Duodenal mucosa (tissue), 2 donors: ENCODE measurements around the gene KLF5.

Source experiments
- H3K27ac ChIP-seq: one replicate; pipeline ENCODE4 v1.7.0; 2013; ENCODE audit warnings: low read depth, low read length
- H3K27me3 ChIP-seq, 2 donors: one replicate each; pipeline ENCODE4 v1.7.0; 2013; ENCODE audit warnings: low read length in 2 of 2, control low read depth in 1 of 2; ENCODE audit not compliant: insufficient read depth in 2 of 2, control insufficient read depth in 1 of 2
- H3K36me3 ChIP-seq, 2 donors: one replicate each; pipeline ENCODE4 v1.7.0; 2013; ENCODE audit warnings: low read length in 2 of 2, control low read depth in 1 of 2; ENCODE audit not compliant: insufficient read depth in 2 of 2, control insufficient read depth in 1 of 2
- H3K4me1 ChIP-seq, 2 donors: one replicate each; pipeline ENCODE4 v1.7.0; 2013; ENCODE audit warnings: low read length in 2 of 2, control low read depth in 1 of 2; ENCODE audit not compliant: insufficient read depth in 2 of 2, control insufficient read depth in 1 of 2
- H3K4me3 ChIP-seq, 2 donors: one replicate each; pipeline ENCODE4 v1.7.0; 2013; ENCODE audit warnings: low read length in 2 of 2, low read depth in 1 of 2
- H3K9ac ChIP-seq, 2 donors: one replicate each; pipeline ENCODE4 v1.7.0; 2013; ENCODE audit warnings: low read length in 2 of 2, low read depth in 1 of 2
- H3K9me3 ChIP-seq, 2 donors: one replicate each; pipeline ENCODE4 v1.7.0; 2013; ENCODE audit warnings: low read length in 2 of 2, control low read depth in 1 of 2; ENCODE audit not compliant: control insufficient read depth in 1 of 2

Gene KLF5

DNA sequence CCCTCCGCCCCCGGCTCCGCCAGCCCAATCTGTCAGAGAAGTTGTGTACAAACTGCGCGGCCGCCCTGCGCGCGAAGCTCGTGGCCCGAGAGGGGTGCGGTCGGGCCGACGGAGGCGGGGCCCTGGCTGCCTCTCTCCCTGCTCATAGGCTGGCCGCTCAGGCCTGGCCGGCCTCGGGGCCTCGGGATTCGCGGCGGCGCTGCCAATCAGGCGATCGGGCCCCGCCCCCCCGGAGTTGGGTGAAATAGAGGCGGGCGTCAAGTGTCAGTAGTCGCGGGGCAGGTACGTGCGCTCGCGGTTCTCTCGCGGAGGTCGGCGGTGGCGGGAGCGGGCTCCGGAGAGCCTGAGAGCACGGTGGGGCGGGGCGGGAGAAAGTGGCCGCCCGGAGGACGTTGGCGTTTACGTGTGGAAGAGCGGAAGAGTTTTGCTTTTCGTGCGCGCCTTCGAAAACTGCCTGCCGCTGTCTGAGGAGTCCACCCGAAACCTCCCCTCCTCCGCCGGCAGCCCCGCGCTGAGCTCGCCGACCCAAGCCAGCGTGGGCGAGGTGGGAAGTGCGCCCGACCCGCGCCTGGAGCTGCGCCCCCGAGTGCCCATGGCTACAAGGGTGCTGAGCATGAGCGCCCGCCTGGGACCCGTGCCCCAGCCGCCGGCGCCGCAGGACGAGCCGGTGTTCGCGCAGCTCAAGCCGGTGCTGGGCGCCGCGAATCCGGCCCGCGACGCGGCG, at the start of gene KLF5:
KLF5 (plus strand) TSS at position 270 of the 724 bp plus-strand sequence; CDS start at position 593, 323 bp downstream.
- Histone ChIP-seq H3K4me3 (peak within 1 kb of the TSS; percentile 81 to 84), H3K36me3 (peaks cover 15 to 26% of the 10 kb centered on the region in 2 donors), H3K9me3 (no peaks in the 10 kb centered on the region), H3K27ac (peak within 1 kb of the TSS; percentile 80), H3K4me1 (peaks cover 3 to 5% of the 10 kb centered on the region in 2 donors), H3K27me3 (no peaks in the 10 kb centered on the region), H3K9ac (peak within 1 kb of the TSS; percentile 71 to 92)

DNA sequence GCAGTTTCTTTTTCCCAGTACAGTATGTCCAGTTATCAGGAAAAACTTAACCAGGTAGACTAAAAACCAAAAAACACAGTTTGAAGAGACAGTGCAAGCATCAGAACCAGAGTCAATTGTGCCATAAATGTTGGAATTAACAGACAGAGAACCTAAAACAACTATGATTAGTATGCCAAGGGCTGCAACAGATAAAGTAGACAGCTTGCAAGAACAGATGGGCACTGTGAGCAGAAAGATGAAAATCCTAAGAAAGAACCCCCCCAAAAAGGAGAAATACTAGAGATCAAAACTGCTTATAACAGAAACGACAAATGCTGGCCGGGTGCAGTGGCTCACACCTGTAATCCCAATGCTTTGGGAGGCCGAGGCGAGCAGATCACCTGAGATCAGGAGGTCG, 47.1 kb upstream of the KLF5 start:
- H3K9me3 ChIP-seq: no peaks in the 10 kb centered on the region
- no peak overlapping the region for H3K4me3 ChIP-seq
- H3K4me1 ChIP-seq: peaks cover 8 to 9% of the 10 kb centered on the region in 2 donors
- H3K27ac ChIP-seq: no peak overlapping the region
- no peaks in the 10 kb centered on the region for H3K27me3 ChIP-seq
- no peaks in the 10 kb centered on the region for H3K36me3 ChIP-seq
- H3K9ac ChIP-seq: no peak overlapping the region

DNA sequence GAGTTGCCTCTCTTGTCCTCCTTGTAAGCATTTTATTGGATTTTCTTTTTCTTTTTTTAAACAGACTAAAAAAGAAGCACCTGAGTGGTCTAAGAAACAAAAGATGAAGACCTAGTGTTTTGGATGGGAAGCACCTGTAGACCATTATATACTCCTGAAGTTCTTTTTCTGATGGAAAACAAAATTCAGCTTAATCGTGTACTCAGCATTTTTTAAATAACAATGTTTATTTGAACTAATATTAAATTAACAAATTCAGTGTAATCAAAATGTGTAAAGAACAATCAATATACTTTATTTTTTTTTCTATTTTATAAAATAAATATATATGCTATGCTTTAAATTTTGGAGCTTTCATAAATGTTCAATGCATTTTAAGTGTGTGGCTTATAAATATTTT, 43.0 kb upstream of the KLF5 start:
- Histone ChIP-seq H3K4me3 (no peak overlapping the region), H3K36me3 (peaks cover 0 to 3% of the 10 kb centered on the region in 2 donors)

DNA sequence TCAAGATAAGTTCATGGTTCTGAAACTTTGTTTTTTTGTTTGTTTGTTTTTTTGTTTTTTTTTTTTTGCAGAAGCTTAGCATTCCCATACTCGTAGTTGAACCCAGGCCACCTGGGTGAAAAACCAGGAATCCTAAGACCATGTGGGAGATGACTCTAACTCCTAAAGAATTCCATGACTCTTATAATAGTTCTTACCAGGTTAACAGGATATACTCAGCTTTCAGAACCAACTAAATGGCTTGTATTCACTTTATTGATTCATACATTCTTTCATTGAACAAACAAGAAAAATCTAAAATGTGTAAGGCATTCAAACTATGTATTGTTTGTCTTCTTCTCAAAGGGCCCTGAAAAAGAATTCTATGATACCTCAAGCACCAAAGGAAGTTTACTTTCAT, 40.5 kb upstream of the KLF5 start:
- Histone ChIP-seq H3K27me3 (no peaks in the 10 kb centered on the region), H3K9me3 (no peaks in the 10 kb centered on the region), H3K36me3 (peaks cover 0 to 3% of the 10 kb centered on the region in 2 donors), H3K4me3 (no peak overlapping the region), H3K9ac (no peak overlapping the region), H3K27ac (no peak overlapping the region), H3K4me1 (no peaks in the 10 kb centered on the region)

More for the DNA sequence above, 43.0 kb upstream of the KLF5 start:
- no peaks in the 10 kb centered on the region for H3K27me3 ChIP-seq
- H3K4me1 ChIP-seq: no peaks in the 10 kb centered on the region
- no peak overlapping the region for H3K27ac ChIP-seq
- no peak overlapping the region for H3K9ac ChIP-seq
- no peaks in the 10 kb centered on the region for H3K9me3 ChIP-seq

DNA sequence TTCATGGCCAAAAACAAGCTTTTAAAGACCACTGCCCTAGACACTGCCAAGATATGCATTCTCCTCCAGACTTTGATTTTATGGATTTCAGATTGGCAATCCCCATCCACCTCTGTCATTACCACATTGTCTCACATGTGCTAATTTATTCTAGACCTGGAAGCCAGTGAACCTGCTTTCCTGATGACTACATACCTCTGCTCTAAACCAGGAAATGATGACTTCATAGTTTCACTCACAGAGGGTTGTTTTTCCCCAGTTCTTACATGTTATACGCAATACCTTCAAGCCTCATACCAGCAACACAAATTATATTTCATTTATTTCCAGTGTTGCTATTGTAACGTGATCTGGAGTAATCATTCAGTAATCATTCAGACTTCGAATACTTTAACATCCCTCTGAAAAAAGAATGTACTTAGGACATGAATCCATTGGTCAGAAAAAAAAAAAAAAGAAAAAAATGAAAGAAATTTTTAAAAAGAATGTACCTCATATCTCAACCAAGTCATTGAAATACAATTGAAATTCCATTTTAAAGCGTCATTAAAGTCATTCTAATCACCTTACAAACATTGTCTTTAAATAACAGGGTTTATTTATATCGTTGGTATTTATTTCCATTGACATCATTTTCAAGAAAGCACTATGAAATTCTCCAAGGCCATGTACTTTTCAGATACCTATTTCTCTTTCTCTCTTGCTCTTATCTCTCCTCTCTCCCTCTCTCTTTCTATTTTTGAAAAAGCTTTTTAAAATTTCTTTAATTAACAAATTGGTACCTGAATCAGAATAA, 33.4 kb upstream of the KLF5 start:
- no peak overlapping the region for H3K27ac ChIP-seq
- peaks cover 0 to 3% of the 10 kb centered on the region in 2 donors for H3K4me1 ChIP-seq
- H3K36me3 ChIP-seq: no peaks in the 10 kb centered on the region
- no peak overlapping the region for H3K4me3 ChIP-seq
- no peak overlapping the region for H3K9ac ChIP-seq
- no peaks in the 10 kb centered on the region for H3K27me3 ChIP-seq
- no peaks in the 10 kb centered on the region for H3K9me3 ChIP-seq

DNA sequence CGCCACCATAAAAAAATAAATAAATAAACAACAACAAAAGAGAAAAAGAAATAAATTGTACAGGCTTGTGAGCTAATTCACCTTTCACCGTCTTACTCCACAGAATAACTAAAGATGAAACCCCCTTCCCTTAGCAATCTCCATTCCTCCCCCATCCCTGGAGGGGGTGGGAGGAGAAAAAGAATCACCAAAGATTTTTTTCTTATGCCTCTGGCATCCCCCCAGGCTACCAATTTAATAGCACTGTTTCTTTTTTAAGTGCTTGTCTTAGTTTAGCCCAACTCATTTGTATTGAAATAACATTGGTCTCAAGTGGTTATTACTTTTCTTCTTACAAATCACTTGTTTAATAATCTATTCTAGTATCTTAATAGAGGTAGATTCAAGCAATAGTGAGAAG, 23.9 kb upstream of the KLF5 start:
- H3K27me3 ChIP-seq: no peaks in the 10 kb centered on the region
- no peak overlapping the region for H3K9ac ChIP-seq
- H3K27ac ChIP-seq: no peak overlapping the region
- no peak overlapping the region for H3K4me3 ChIP-seq
- no peaks in the 10 kb centered on the region for H3K36me3 ChIP-seq
- H3K9me3 ChIP-seq: no peaks in the 10 kb centered on the region
- H3K4me1 ChIP-seq: peaks cover 9 to 10% of the 10 kb centered on the region in 2 donors

DNA sequence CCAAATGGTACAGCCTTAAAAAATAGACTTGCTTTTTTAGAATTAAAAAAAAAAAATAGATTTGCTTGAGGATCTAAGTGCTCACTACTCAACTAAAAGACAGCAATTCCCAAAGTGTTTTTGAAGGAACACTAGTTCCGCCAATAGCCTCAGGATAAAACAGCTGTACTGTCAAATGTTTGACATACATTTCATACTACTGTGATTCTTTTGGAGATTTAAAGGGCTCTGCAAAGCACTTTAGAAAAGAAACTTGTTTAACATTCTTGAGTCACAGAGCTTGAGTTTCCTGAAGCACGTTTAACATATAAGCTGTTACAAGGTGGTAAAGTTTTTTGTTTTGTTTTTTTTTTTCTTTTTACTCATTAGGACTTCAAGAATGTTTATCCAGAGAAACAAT, 23.1 kb upstream of the KLF5 start:
- Histone ChIP-seq H3K27me3 (no peaks in the 10 kb centered on the region), H3K4me3 (no peak overlapping the region), H3K9me3 (no peaks in the 10 kb centered on the region), H3K9ac (no peak overlapping the region), H3K36me3 (no peaks in the 10 kb centered on the region), H3K27ac (no peak overlapping the region), H3K4me1 (peaks cover 10% of the 10 kb centered on the region in 2 donors)

DNA sequence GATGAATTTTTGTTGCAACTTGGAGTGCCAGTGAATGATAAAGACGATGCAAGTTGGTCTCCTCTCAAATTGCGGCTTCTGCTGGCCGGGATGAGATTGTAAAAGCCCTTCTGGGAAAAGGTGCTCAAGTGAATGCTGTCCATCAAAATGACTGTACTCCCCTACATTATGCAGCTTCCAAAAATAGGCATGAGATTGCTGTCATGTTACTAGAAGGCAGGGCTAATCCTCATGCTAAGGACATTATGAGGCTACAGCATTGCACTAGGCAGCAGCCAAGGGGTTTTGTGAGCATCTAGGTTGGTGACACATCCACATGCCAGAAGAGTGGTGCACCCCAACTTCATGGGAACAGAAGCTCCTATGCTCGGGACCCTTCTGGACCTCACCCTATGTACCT, 22.2 kb upstream of the KLF5 start:
- H3K27me3 ChIP-seq: no peaks in the 10 kb centered on the region
- peaks cover 10% of the 10 kb centered on the region in 2 donors for H3K4me1 ChIP-seq
- no peak overlapping the region for H3K27ac ChIP-seq
- no peak overlapping the region for H3K4me3 ChIP-seq
- H3K9ac ChIP-seq: no peak overlapping the region
- no peaks in the 10 kb centered on the region for H3K36me3 ChIP-seq
- H3K9me3 ChIP-seq: no peaks in the 10 kb centered on the region

DNA sequence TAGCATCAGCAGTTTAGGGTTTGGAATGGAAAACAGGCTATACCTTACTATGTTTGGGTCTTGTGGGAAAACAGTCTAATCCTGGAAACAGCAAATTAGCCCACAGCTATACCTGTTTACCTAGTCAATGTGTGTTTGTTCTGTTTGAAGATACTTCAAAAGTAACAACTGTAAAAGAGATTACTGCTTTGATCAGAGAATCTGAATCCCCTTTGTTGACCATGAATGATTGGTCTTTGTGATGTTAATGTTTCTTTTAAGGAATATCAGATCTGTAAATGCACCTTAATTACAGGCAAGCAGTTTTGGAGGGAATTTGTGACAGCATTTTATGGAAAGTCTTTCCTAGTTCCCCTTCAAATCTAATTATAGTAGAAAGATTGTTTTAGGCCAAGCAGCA, 20.7 kb upstream of the KLF5 start:
- Histone ChIP-seq H3K4me3 (no peak overlapping the region), H3K36me3 (no peaks in the 10 kb centered on the region), H3K9ac (no peak overlapping the region), H3K9me3 (no peaks in the 10 kb centered on the region), H3K4me1 (peaks cover 10 to 14% of the 10 kb centered on the region in 2 donors), H3K27ac (no peak overlapping the region), H3K27me3 (no peaks in the 10 kb centered on the region)
